ENCODE results near the gene UBN2.
A peak's percentile ranks its signal among the peaks of the same experiment; 100 is the strongest.
"Not testable (repeated sequence)": the region's sequence is repeated elsewhere in the genome, so short reads cannot be mapped to it uniquely, and the experiment has no call there.

UBN2 gene

DNA sequence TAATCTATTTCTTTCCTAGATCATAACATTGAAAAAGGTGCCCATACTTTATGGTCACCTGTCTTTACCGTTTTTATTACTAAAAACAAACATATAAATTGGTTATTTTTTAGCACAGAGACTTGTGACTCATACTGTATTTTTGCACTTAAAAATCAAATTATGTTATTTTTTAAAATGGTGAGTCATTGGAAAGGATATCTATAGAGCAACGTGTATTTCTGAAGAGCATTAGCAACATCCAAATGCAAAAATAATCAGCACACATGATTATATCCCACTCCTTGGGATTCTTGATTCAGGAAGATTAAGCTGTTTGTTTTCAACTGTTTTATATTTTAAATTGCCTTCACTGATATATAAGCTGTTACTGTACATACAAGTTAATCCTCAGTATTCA, 69.4 kb downstream of the UBN2 start:
- DNase-seq = no peak

DNA sequence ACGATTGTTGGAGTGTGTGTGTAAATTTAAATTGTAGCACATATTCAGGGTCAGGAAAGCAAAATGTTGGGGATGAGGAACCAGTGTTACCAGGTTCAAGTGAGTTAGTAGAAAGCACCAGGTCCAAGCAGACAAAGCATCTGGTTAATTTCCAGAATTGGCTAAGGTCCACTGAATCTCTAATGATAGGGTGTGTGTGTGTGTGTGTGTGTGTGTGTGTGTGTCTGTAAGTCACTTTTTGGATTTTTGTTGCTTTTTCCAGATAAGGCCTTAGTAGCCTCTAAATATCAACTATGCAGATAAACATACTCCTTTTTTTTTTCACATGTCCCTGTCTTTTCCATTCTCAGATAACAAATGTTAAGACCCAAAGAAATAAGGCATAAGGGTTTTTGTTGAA, 73.5 kb downstream of the UBN2 start:
- no peak for DNase-seq

DNA sequence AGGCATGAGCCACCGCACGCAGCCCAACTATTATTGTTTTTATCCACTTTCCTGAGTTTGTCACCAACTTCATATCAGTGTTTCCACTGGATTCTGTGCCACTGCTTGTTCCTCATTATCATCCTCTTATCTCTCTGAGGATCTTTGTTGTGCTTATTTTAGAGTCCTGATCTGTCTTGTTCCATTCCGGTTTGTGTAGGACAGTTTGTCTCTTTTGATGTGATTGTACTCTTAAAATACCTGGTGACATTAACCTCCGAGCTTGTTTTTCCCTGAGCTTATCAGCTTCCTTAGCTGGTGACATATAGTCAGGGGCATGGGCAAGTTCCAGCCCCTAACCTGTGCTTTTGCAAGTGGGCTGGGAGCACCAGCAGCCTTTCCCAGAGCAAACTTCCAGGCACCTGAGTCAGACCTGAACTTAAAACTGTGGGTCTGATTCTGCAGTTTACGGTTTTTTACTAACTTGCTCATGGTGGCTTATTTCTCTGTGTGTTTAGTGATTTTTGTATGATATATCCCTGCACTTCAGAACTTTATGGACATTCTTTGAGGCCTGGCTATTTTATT, 87.0 kb downstream of the UBN2 start:
- no peak for DNase-seq

DNA sequence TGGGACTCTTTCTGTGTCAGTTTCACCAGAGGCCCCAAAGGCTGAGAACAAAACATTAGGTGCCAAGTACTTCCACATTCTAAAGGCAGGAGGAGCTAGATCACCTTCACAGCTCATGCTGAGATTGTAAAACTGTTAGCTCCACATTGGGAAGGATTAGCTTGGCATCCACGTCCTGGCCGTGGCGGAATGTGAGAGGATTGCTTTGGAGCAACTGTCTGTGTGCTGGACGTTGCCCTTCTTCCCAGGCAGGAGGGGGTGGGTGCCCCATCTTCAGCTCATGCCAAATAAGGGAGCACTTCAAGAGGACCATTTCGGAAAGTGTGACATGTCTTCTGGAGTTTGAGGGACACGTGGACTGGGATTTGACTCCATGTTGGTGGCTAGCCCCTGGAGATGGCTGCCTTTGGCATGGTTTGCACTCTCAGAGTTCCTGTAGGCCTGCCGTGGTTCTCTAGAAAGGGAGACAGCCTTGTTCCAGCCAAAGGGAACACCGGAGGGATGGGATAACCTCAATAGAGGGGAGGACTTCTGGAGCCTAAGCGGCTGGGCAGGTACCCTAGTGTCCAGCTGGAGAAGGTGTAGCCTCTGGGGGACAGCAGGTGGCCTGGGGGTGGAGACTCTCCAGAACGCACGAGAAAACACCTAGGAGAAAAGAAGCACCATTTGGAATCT, 90.2 kb downstream of the UBN2 start:
- no peak for DNase-seq

DNA sequence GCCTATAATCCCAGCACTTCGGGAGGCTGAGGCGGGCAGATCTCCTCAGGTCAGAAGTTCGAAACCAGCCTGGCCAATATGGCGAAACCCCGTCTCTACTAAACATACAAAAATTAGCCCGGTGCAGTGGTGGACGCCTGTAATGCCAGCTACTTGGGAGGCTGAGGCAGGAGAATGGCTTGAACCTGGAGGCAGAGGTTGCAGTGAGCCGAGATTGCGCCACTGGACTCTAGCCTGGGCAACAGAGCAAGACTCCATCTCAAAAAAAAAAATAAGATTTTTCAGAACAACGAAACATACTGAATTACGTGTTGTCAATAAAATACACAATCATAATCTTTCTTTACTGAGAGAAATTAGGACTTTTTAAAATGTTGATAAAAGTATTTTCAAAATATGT, 93.7 kb downstream of the UBN2 start:
- not testable (repeated sequence) for DNase-seq

DNA sequence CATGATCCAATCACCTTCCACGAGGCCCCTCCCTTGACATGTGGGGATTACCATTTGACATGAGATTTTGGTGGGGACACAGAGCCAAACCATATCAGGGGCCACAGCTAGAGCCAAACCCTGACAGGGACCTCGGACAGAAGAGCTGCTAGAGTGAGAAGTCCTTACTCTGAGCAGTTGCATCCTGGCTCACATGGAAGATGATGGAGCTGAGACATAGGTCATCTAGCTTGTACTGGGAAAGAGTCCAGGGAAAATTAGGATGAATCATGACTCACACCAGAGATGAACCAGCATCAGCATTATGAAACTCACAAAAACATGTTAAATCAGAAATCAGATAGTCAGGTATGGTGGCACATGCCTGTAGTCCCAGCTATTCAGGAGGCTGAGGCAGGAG, 97.3 kb downstream of the UBN2 start:
- DNase-seq = no peak

DNA sequence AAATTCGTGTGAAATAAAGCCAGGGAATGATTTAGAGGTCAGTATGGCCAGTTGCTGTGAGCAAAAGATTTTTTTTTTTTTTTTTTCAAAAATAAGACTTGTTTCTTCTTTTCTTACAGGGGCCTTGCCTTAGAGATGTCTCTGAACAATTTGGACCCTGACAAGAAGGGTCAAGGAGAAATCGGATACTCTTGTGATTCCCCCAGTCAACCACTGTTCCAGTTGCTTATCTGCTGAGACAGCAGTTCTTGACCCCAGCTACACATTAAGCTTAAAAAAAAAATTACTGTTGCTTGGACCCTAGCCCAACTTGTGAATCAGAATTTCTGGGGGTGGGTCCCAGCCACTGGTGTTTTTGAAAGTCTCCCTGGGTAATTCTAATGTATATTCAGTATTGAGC, 98.1 kb downstream of the UBN2 start:
- no peak for DNase-seq

DNA sequence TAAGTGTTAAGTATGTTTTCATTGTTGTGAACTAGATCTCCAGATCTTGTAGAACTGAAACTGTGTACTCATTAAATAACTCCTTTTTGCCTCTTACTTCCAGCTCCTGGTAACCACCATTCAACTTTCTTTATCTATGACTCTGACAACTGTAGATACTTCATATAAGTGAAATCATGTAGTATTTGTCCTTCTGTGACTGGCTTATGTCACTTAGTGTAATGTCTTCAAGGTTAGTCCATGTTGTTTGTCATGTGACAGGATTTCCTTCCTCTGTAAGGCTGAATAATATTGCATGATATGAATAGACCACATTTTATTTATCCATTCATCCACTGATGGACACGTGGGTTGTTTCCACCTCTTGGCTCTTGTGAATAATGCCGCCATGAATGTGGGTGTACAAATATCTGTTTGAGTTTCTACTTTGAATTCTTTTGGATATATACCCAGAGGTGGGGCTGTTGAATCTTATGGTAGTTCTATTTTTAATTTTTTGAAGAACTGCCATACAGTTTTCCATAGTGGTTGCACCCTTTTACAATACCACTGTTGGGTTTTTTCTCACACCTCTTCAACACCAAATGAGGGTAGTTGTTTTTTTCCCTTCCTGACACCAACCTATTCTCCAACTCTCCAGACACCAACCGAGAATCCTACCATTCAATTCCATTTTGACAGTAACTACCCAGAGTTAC, 99.4 kb downstream of the UBN2 start:
- no peak for DNase-seq

DNA sequence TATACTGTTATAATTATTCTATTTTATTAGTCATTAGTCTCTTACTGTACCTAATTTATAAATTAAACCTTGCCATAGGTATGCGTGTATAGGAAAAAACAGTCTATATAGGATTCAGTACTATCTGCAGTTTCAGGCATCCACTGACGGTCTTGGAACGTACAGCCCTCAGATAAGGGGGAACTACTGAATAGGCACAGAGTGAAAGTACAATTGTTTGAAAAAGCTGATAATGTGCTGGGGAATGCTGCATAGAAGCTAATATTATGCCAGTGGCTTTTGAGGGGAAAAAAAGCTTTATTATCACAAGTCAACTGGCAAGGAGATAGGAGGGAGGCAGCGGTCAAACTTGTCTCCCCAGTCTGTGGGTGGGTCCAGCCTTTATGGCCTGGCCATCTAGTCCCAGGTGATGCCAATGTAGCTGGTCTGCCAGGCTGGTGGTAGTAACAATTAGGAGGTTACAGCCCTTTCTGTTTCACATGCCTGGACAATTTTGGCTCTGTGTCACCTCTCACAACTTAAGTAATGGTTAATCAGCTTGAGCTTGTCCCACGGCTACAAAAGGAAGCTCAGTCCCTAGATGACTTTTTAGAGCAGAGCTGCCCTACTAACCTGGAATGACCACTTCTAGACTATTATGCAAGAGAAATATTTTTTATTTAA, 101.8 kb downstream of the UBN2 start:
- no peak for DNase-seq

DNA sequence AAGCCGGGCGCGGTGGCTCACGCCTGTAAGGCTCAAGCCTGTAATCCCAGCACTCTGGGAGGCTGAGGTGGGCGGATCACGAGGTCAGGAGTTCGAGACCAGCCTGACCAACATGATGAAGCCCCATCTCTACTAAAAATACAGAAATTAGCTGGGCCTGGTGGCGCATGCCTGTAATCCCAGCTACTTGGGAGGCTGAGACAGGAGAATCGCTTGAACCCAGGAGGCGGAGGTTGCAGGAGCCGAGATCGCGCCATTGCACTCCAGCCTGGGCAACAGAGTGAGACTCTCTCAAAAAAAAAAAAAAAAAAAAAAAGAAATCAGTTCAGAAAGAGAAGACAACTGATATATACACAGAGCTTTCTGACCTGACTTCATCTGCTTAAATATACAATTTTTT, 102.4 kb downstream of the UBN2 start:
- DNase-seq = not testable (repeated sequence)

DNA sequence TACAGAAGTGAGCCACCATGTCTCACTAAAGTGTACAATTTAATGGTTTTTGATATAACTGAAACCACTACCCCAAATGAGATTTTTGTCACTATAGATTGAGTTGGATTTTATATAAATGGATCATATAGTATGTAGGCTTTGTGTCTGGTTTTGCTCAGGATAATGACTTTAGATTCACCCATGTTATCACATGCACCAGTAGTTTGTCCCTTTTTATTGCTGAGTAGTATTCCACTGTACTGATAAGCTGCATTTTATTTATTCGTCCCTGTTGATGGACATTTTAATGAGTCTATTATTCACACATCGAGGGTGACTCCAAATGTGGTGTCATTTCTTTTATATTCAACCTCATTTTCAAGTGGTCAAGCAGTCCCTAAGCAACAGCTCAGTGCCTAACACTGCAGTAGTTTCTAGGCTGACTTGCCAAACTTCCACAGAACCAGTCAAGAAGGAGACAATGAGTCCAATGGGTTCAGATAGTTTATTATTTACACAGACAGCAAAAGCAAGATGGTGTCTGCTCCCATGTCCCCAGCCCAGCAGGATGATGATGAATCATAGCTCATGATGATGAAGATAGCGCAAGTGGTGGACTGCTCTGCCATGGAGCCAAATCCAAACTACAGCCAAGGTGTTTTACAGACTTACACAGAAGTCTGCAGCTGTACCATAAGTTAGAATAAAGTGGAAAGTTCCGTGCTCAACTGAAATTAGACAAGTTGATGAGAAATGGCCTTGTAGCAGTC, 103.5 kb downstream of the UBN2 start:
- no peak for DNase-seq

DNA sequence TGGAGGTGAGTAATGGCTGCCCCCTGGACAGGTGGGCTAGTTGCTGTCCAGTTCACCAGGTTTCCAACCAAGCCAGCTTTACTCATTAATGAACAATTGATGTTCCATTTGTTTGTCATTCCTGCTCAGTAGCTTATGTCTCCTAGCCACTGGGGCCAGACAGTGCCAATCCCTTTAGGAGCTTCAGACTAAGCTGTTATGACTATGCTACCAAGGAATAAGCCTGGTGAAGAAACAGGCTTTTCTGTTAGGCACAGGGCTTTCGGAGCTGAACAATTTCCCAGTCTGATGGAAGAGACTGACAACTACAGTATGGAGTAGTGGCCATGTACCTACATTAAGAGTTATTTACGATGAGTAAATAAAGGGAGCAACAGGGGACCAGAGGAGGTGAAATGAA, 108.0 kb downstream of the UBN2 start:
- no peak for DNase-seq

DNA sequence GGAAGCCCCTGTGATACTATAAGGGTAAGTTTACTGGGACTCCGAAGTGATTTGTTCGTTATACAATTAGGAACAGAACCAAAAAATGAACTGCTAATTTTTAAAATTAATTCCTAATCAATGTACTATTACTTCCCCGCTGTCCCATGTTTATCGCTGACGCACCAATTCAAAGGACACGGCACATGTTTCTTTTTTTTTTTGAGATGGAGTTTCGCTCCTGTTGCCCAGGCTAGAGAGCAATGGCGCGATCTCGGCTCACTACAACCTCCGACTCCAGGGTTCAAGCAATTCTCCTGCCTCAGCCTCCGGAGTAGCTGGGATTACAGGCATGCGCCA, 108.6 kb downstream of the UBN2 start:
- no peak for DNase-seq

DNA sequence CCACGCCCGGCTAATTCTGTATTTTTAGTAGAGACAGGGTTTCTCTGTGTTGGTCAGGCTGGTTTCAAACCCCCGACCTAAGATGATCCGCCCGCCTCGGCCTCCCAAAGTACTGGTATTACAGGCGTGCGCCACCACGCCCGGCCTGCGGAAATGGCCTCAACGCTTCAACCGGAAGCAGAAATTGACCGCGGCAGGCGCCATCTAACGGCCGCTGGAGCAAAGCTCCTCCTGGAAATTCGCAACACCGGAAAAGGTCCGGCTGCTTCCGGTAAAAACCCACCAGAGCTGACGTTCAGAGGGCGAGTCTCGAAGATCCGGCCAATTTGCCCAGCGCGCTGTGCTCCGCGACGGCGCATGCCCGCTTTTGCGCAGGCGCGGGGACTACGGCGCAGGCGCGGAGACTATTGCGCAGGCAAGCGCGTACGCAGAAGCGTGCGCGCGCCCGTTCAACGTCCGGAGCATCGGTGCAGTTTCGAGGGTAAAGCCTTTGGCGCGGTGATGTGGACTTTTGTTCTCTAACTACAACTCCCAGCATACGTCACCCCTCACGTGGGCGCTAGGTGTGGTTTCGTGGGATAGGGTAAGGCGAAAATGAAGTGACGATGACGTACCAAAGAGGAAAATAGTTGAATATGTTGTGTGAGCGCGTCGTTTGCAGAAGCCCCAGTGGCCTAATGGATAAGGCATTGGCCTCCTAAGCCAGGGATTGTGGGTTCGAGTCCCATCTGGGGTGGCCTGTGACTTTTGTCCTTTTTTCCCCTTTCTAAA, 109.2 kb downstream of the UBN2 start:
- DNase-seq = peak; percentile 97 to 98

DNA sequence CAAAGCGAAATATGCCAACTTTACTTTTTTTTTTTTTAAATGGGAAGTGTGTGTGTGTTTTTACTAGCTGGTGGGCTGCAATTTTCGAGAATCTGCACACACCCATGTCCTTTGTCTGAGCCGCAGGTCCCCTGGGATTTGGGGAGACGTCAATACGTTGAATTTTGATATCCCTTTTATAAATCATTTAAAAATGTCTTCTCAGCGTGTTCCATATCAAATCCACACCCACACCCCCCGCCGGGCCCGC, 109.7 kb downstream of the UBN2 start:
- no peak for DNase-seq

DNA sequence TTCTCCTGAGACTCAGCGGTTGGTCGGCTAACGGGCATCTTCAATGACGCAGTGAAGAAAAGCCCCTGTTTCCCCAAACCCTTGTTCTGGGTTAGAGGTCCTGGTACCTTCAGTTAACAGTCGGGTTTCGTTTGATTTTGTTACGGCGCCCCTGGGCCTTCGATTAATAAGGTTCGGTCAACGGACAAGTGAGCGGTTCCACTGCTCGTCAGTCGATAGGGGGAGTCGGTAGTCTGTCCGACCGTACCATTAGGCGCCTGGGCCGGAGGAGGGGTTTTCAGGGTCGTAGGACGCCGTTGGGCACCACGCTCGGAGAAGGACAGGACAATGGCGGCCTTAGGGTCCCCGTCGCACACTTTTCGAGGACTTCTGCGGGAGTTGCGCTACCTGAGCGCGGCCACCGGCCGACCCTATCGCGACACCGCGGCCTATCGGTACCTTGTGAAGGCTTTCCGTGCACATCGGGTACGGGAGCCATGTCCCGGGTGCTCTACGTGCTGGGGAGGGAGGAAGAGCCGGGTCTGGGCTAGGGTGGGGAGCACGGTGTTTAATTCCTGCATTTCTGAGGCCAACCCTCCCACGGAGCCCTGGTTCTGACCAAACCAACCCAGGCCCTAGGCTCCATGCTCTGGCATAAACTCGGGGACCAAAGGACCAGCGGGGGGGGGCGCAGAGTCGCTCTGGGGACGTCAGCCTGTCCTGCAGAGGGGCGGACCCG, 110.2 kb downstream of the UBN2 start, which contains the start of gene FMC1:
Gene FMC1 (plus strand): TSS at position 280 of the 718 bp plus-strand sequence. CDS start 48 bp downstream, at position 328.
- DNase-seq = peak; percentile 71 to 78

DNA sequence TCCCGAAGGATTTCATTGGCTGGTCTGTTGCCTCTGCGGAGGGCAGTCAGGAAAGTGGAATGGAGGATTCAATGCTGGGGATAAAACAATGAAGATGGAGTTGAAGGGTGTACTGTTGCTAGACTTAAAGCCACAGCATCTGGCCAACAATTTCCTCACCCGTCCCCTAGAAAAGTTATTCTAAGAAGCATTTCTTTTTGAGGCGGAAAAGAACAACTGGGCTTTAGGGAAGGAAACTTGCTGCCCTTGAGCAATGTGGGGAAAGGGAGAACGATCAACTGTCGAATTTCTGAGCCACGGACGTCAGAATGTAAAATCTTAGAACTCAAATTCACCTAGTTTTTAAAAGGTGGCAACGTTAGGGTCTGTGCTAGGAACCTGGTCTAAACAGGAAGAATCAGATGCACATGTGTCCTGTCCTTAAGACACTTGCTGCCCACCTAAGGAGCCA, 110.8 kb downstream of the UBN2 start:
- no peak for DNase-seq

DNA sequence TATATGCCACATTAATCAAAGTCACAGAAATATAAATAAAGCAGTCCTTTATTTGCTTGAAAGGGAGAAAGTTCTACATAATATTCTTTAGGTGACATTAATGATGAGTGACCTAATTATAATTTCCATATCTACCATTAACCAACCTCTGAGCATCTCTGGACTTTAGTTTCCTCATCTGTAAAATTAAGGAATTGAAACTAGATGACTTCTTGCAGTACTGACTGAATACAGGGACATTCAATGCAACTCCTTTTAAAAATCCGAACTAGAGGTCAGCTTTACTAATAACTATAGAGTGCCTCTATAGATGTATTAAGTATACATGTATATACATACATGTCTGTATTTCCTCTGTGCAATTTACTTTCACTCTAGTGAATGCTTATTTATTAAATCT, 114.0 kb downstream of the UBN2 start:
- no peak for DNase-seq

DNA sequence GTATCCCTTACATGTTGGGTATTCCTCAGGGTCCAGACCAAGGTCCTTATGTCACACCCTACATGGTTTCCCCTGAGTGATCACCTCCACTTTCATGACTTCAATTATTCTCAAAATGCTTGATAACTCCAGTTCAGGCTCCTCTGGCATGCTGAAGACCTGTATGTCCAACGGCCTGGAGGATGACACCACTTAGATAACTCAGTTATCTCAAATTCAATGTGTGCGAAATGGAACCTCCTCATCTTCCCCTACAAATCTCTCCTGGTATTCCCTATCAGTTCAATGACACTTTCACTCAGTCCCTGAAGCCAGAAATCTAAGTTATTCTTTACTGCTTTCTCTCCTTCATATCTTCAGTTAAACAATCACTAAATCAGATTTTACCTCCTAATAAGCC, 120.0 kb downstream of the UBN2 start:
- DNase-seq = no peak

DNA sequence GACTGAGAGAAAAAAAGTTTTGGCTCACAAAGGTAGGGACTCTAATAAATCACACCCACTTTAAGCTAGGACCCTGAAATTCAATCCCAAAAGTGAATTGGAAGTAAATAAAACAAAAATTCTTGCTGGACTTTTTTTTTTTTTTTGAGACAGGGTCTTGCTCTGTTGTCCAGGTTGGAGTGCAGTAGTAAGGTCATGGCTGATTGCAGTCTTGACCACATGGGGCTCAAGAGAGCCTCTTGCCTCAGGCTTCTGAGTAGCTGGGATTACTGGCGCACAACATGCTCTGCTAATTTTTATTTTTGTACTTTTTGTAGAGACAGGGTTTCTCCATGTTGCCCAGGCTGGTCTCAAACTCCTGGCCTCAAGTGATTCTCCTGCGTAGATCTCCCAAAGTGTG, 123.7 kb downstream of the UBN2 start:
- no peak for DNase-seq

DNA sequence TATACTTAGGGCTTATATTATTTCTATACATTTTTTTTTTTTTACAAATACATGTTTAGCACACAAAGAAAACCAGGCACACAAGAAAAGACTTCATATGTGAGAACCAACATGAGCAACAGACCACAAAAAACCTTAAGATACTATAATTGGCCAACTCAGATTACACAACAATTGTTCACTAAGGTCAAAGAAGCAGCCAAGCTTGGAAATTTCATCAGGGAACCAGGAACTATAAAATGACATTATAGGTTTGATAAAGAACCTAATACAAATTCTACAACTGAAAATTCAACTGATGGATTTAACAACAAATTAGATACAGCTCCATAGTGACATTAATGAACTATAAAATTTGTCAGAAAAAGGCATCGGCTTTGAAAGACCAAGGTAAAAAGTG, 124.3 kb downstream of the UBN2 start:
- DNase-seq = no peak

Measured in stimulated activated CD4-positive, alpha-beta T cell treated with anti-CD3 and anti-CD28 coated beads, Interleukin-2, amount 100 ng/mL, for 48 hours (primary cell).